NOMO-1 treated with dmso at 0.1 percent for 144 hours (cell line): ENCODE measurements around the gene TRDN.
"Not testable (repeated sequence)": the region's sequence is repeated elsewhere in the genome, so short reads cannot be mapped to it uniquely, and the experiment has no call there.

ENCODE experiments used
- DNase-seq: peaks from one replicate; lab custom pipeline; 2025; ENCODE audit not compliant: unreplicated experiment; lab: John Stamatoyannopoulos, UW

TRDN gene

DNA sequence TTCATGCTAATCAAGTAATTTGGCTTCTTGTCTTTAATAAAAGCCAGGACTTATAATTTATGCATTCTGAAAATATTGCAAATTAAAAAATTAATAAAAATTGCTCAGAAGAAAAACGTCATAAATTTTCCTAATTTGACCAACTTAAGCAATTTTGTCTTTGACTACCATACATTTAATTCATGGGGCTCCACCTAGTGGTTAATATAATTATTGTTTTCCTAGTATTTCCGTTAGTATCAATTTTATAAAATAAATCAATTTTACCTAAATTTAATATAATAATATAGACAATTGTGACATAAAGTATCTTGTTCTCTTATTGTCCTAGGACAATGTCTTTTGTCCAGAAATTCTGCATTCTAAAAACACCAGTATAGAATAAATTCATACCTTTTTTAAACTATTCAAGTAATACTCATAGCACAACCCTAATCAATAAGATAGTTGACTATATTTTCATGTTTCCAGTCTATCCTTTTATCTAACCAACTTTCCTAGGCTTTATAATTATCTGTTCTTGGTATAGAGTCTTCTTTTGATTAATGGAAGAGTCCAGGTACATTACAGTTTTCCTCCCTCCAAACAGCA lies 319.9 kb downstream of the TRDN start:
- no peak for DNase-seq

DNA sequence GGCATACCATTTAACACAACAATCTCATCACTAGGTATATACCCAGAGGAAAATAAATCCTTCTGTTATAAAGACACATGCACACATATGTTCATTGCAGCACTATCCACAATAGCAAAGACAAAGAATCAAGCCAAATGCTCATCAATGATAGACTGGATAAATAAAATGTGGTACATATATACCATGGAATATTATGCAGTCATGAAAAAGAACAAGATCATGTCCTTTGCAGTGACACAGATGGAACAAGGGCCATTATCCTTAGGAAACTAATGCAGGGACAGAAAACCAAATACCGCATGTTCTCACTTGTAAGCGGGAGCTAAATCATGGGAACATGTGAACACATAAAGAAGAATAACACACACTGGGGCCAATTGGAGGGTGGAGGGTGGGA lies 322.3 kb downstream of the TRDN start:
- DNase-seq: not testable (repeated sequence)

DNA sequence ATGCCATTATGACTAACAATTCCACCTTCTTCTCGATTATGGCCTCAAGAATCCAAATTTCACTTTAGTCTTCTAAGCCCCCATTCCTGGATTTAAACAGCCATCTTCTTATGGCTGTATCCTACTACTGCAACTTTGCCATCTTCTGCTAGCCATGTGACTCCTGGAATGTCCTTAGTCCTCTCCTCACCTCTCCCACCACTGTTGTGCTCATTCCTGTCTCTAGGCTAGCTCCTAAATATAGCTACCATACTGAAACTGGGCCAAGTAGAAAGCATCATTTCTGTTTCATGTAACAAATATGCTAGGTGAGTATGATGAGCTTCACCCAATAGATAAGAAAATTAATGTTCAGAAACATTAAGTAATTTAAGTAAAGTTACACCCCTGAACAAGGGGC lies 327.6 kb downstream of the TRDN start:
- DNase-seq: no peak

DNA sequence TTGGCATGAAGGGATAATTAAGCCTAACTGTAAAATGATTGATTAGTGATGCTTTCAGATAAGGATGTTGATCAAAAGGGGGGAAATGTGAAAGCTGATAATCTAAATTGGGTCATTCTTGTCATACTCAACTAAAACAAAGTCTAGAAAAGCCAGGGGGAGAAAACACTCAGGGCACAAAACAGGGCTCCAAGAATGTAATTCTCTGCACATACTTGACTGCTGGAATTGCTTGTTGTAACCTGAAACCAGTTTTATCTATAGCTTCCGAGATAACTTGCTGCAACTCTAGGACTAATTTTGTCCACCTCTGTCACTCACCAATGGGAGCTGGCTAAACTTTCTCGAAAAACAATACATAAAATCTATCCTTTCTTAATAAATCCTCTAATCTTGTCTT lies 330.4 kb downstream of the TRDN start:
- no peak for DNase-seq

DNA sequence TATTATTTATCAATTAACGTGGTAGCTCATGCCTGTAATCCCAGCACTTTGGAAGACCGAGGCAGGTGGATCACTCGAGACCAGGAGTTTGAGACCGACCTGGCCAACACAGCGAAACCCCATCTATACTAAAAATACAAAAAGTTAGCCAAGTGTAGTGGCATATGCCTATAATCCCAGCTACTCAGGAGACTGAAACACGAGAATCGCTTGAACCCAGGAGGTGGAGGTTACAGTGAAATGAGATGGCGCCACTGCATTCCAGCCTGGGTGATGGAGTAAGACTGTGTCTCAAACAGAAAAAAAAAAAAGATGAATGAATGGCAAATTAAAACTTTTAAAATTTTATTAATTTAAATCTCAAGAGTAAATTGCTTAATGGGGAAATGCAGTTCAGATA lies 341.1 kb downstream of the TRDN start:
- no peak for DNase-seq

DNA sequence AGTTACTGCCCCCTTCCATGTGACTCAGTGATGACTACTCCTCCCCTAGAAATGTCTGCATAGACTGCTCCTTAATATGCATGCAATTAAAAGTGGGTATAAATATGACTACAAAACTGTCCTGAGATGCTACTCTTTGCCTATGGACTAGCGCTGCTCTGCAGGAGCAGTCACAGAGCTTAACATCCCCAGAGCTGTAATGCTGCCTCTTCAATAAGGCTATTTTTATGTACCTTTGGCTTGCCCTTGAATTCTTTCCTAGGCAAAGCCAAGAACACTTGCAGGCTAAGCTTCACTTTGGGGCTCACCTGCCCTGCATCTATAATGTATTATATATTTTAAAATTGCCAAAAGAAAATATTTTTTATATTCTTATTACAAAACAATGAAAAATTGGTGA lies 341.6 kb downstream of the TRDN start:
- no peak for DNase-seq

DNA sequence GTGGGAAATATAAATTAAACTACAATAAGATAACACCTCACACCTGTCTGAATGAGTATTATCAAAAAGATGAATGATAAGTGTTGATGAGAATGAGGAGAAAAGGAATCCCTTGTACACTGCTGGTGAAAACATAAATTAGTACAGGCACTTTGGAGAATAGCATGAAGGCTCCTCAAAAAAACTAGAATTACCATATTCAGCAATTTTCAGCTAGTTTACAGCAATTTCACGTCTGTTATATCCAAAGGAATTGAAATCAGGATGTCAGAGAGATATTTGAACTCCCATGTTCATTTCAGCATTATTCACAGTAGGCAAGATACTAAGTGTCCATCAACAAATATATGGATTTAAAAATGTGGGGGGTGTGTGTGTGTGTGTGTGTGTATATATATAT lies 348.1 kb downstream of the TRDN start:
- no peak for DNase-seq

DNA sequence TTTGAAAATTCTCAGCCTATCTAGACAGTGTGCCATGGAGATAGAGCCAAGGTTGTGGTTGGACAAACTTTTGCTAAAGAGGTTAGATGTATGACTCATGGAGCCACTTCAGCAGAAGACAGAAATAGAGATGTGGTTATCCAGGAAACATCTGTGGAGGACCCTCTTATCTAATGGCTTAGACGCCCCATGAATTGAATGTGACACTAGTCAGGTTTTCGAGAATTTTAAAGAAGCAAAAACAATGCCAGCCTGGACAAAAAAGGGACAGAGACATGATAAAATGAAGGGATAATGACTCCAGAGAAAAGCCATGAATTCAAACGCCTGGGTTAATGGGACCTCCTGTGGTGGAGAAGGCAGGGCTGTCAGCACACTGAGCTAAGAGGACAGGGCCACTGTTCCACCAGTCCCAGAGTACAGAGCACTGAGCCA lies 360.2 kb downstream of the TRDN start:
- no peak for DNase-seq

DNA sequence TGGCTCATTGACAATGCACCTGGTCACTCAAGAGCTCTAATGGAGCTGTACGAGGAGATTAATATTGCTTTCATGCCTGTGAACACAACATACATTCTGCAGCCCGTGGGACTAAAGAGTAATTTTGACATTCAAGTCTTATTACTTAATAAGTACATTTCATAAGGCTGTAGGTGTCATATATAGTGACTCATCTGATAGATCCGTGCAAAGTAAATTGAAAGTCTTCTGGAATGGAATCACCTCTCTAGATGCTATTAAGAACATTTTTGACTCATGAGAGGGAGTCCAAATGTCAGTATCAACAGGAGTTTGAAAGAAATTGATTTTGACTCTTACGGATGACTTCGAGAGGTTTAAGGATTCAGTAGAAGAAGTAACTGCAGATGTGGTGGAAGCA lies 372.8 kb downstream of the TRDN start:
- no peak for DNase-seq

DNA sequence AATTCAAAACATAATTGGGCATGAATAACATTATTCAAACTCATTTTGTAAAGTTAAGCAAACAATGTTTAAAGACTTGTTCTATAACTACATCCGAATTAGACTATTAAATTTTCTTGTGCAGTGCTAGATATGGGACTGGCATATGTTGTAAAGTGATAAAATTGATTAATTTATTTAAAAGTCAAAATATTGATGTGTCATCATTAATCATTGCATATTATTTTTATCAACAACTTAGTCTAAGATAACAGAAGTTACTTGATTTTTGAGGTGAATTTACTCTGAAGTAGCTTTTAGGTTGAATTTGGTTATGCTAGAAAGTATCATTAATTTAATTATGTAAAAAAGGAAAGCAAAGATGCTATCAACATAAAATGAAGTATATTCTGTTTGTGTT lies 396.1 kb downstream of the TRDN start:
- no peak for DNase-seq

DNA sequence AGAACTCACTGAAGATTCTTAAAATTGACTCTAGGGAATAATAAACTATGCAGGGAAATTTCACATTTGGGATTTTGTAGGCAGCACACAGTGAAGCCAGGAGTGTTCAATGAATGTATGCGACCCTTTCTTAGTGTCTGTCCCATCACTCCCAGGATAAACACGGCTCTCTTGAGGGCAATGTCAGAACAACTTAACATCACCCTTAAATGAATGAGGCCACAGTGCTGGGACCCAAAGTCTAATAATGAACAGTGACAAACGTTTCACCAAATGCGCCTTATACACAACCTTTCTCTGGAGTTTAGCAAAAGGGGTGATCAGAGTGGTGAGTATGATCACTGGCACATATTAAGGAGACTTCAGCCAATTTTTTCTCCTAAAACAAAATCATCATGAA lies 403.4 kb downstream of the TRDN start:
- no peak for DNase-seq

DNA sequence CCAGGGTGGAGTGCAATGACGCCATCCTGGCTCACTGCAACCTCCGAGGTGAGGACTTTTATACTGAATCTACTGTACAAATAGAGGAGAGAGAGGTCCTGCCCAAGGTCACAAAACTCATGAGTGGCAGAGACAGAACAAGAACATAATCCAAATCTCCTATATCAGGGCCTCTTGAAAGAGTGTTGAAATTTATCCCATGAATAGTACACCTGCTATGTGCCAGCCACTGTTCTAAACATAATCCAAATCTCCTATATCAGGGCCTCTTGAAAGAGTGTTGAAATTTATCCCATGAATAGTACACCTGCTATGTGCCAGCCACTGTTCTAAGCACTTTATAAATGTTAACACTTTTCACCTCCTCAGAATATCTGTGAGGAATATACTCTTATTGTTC lies 409.0 kb downstream of the TRDN start:
- not testable (repeated sequence) for DNase-seq

DNA sequence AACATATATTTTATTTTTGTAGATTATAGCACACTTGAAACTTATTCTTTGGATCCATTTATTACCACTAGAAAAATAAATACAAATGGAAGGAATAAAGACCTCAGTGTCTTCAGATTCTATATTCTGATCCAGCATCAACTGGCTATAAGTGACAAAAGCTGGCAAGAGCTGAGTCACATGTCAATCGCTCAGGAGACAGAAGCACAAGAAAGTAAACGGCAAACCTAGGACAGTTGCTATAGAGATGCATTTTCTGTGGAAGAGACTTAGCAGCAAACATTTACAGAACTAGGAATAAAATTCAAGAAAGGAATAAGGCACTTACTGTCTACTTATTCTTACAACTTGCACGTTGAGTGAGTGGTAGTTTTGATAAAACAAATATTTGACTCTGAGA lies 410.4 kb downstream of the TRDN start:
- no peak for DNase-seq

DNA sequence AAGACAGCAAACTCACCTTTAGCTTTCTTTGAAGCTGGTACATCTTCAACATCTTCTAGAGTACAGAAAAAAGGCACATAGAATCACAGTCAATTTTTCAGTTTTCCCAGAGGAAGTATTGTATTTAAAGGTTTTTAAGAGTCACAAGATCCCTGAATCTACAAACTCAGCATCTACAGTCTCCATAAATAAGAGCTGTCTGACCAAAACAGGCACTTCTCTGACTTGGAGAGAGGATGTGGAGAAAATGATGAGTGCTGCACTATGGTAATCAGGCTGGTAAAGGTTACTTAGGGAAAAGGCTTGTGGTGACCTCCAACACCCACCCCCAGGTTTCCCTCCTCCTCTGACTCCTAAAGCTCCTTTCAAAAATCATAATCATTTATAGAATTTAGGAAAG lies 412.7 kb downstream of the TRDN start:
- DNase-seq: no peak

DNA sequence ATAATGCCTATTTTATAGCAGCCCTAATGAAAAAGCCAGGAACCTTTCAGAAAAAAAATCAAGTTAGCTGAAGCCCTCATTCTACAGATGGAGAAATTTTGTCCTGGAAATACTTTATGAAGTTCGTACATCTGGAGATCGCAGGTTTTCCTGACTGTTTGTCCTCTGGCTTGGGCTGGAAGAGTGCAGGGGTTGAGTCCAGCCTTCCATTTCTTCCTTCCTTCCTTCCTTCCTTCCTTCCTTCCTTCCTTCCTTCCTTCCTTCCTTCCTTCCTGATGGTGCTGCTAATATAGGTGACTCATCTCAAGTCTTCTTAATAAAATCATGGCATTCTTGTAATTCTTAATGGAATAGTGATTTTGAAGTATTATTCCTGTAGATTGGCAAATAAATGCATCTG lies 413.3 kb downstream of the TRDN start:
- no peak for DNase-seq

DNA sequence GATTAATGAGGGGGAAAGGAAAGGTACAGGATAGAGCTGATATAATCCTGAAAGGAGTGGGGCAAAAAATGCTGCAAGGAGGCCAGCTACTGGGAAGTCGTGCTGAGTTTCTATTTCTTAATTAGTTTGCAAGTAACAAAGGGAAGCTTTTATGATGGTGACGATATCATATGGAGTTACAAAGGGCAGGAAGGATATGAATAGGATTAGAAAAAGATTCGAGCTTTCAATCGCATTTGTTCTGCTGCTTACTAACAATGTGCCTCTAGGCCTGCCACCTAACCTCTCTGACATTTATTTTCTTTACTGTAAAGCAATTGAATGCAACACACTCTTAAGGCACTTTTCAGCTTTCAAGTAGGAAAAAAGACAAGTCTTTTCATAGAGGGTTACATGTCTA lies 421.5 kb downstream of the TRDN start:
- no peak for DNase-seq

DNA sequence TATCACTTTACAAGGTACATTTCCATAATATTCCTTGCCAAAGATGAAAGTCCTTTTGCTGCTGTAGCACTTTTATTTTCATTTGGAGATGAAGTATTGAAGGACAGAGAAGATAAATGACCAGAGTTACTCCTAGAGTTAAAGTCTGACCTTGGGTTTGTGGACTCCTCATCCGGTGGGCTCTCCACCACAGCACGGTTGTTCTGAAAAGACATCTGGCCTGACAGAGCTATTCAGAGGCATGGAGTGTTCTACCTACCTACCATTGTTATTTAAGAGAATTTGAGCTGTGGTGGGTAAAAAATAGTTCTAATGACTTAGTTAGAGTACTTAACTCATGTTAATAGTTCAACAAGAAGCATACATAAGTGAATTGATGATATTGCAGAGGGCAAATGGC lies 422.3 kb downstream of the TRDN start:
- DNase-seq: no peak

DNA sequence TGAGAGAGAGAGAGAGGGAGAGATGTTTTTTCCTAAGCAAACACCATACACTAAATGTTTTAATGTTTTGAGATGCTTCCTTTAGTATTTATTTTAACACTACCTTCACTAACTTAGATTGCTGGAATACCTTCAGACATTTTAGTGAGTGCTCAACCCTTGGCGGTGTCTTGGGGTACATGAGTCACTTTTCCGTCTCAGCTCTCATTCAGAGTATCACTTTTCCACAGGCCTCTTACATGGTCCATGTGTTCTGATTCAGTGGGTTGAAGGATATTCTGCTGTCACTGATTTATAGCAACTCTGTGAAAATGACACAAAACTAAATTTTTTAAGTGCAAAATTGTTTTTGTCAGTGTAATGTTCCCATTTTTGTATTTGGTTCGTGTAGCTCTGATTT lies 422.8 kb downstream of the TRDN start:
- DNase-seq: no peak

DNA sequence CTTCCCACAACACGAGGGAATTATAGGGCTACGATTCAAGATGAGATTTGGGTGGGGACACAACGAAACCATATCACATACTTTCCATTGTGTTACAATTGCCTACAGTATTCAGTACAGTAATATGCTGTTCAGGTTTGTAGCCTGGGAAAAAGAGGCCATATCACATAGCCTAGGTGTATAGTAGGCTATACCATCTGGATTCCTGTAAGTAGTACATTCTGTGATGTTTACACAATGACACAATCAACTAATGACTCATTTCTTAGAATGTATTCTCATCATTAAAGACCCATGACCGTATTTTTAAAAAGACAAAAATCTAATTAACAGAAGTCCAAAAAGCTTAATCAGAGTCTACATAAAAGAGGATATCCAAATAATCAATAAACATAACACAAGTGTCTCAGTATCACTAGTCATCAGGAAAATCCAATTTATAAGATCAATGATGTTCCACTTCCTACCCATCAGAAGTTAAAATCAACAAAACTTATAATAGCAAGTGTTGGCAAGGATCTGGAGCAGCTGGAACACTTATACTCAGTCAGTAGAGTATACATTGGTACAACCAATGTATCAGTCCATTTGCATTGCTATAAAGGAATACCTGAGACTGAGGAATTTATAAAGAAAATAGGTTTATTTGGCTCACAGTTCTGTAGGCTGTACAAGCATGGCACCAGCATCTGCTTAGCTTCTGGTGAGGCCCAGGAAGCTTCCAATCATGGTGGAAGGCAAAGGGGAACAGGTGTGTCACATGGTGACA lies 424.8 kb downstream of the TRDN start:
- DNase-seq: no peak

DNA sequence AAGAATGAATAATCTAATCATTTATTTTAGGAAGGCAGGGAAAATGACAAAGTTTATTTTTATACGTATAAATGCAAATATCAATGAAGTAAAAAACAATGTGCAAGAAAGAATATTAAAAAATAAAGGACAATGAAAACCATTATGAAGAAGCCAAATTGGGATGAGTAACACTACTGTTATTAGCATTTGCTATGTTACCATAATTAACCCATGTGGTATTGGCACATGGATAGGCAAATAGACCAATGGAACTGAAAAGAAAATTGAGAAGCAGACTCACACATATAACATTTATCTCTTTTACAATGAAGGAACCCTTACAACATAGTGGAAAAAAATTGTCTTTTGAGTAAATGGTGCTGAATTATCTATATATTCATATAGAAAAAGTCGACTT lies 426.1 kb downstream of the TRDN start:
- DNase-seq: no peak

DNA sequence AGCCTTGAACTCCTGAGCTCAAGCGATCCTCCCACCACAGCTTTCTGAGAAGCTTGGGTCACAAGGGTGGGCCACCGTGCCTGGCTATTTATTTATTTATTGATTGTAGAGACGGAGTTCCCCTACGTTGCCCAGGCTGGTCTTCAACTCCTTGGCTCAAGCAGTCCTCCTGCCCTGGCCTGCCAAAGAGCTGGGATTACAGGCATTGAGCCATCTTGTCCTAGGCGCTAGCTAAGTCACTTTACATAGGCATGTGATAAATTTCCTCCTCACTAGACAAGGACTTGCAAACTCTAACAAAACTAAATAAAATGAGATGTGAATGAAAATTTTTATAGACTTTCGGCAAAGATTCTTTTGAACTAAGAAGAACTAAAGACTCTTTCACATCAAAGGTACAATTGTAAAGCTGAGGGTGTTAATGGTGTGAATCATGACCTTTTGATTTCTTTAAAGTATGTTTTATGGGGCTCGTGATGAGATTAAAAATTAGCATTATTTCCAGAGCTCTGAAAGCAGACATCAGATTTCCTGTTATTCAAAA lies 428.7 kb downstream of the TRDN start:
- DNase-seq: no peak

DNA sequence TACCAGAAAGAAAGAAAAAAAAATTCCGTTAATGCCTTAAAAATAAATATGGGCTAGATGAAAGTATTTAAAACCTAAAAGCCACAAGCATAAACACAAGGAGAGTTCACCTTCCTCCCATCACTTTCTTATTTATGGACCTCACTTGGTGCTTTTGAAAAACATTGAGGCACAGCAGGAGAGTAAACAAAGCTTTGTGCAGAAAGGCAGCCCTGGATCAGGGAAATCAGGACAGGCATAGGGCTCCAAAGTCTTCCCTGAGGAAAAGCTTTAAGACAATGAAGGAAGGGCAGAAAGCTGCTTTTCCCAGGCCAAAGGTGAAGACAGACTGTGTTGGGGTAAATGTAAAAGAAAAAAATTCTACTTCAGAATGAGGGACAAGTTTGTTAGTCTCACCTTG lies 432.8 kb downstream of the TRDN start:
- DNase-seq: no peak

DNA sequence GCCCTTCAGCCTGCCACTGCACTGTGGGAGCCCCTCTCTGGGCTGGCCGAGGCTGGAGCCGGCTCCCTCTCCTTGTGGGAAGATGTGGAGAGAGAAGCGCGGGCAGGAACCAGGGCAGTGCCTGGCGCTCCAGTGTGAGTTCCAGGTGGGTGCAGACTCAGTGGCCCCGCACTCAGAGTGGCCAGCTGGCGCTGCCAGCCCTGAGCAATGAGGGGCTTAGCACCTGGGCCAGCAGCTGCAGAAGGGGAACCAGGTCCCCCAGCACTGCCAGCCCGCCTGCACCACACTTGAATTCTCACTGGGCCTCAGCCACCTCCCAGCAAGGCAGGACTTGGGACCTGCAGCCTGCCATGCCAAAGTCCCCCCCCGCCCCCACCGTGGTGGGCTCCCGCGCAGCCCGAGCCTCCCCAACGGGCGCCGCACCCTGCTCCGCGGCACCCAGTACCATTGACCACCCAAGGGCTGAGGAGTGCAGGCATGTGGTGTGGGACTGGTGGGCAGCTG lies 434.8 kb downstream of the TRDN start:
- no peak for DNase-seq
